Small intestine (tissue), 7 donors: ENCODE results near the gene COL6A3. TPM values are rescaled to one million over a fixed set of nuclear protein-coding genes. Genes with fewer than 3 reads are reported as not detected.

ENCODE experiments used
- DNase-seq, 2 donors: peaks; one replicate each; pipeline versions ENCODE4 v3.0.0 to v3.0.0-alpha.2; 2013
- FAIRE-seq: peaks from 2 replicates; lab custom pipeline; 2012; peaks lifted over from hg19 to GRCh38; lab: Jason Lieb, UNC
- H3K27ac ChIP-seq, 3 donors: one replicate each; pipeline ENCODE4 v1.5.1; 2013; ENCODE audit warnings: low read length in 2 of 3, mild to moderate bottlenecking in 2 of 3, control low read depth in 1 of 3, inconsistent platforms in 1 of 3, low read depth in 1 of 3, moderate library complexity in 1 of 3
- H3K27me3 ChIP-seq, 3 donors: one replicate each; pipeline ENCODE4 v1.6.1; 2013; ENCODE audit warnings: low read length in 3 of 3, inconsistent platforms in 1 of 3; ENCODE audit not compliant: control insufficient read depth in 3 of 3, insufficient read depth in 3 of 3
- H3K36me3 ChIP-seq, 3 donors: one replicate each; pipeline ENCODE4 v1.6.1; 2013; ENCODE audit warnings: low read length in 3 of 3, inconsistent platforms in 1 of 3, low read depth in 1 of 3, mild to moderate bottlenecking in 1 of 3, moderate library complexity in 1 of 3; ENCODE audit not compliant: control insufficient read depth in 3 of 3, insufficient read depth in 2 of 3
- H3K4me1 ChIP-seq, 3 donors: one replicate each; pipeline ENCODE4 v1.6.1; 2013; ENCODE audit warnings: low read length in 2 of 3, inconsistent platforms in 1 of 3, low read depth in 1 of 3, mild to moderate bottlenecking in 1 of 3, moderate library complexity in 1 of 3; ENCODE audit not compliant: control insufficient read depth in 3 of 3, insufficient read depth in 2 of 3
- H3K4me3 ChIP-seq, 3 donors: one replicate each; pipeline ENCODE4 v1.5.1; 2013; ENCODE audit warnings: low read length in 3 of 3, control low read depth in 1 of 3, inconsistent platforms in 1 of 3, low read depth in 1 of 3, mild to moderate bottlenecking in 1 of 3, moderate library complexity in 1 of 3
- H3K9me3 ChIP-seq, 2 donors: one replicate each; pipeline ENCODE4 v1.6.1; 2013; ENCODE audit warnings: low read depth in 1 of 2, low read length in 1 of 2; ENCODE audit not compliant: control insufficient read depth in 2 of 2, insufficient read depth in 1 of 2
- whole genome bisulfite sequencing, 3 donors: extraction: QIAGEN DNeasy Blood & Tissue Kit; methylation state at CpG; one replicate each; pipeline ENCODE4 v1.1.7; 2013; 5-methylcytosine and 5-hydroxymethylcytosine counted together
- polyA plus RNA-seq, 4 donors: library from polyadenylated mRNA; stranded (reverse) in 3 of 4; unstranded in 1 of 4; fragments of 200-250 nt in 3 of 4; fragments of 120-200 nt in 1 of 4; gene quantifications; one replicate each; pipeline versions ENCODE4 v1.2.1 to v1.2.3, GENCODE V29; 2013
- donor health status: healthy with polysubstance abuse.
- donor health status: control.
- donor health status: control.
- donor health status: Bipolar disorder and iron deficiency.
- donor health status: healthy.

The COL6A3 gene
- polyA plus RNA-seq, 4 donors: 0.89 to 92.4 (median 26.7) TPM

GRCh38 chr2:237343993-237344392 lies 70.0 kb downstream of the COL6A3 start:
- WGBS, 3 donors: 81 to 84% (median 81%) methylated on average over 9 of the region's 9 CpGs
- H3K36me3 ChIP-seq: peaks cover 0 to 28% (median 0%) of the 10 kb centered on the region in 3 donors
- FAIRE-seq: no peak

GRCh38 chr2:237341872-237342271 lies 72.1 kb downstream of the COL6A3 start:
- Histone ChIP-seq H3K27ac (no peak overlapping the region), H3K4me1 (no peaks in the 10 kb centered on the region), H3K27me3 (no peaks in the 10 kb centered on the region), H3K9me3 (no peaks in the 10 kb centered on the region), H3K36me3 (peaks cover 0 to 24% (median 0%) of the 10 kb centered on the region in 3 donors), H3K4me3 (no peak overlapping the region)
- WGBS, 3 donors: 39 to 69% (median 66%) methylated on average over 4 of the region's 4 CpGs
- DNase-seq (peak in 1 of 2 donors; percentile 44), FAIRE-seq (no peak)

More at GRCh38 chr2:237343993-237344392, 70.0 kb downstream of the COL6A3 start:
- Histone ChIP-seq H3K27me3 (no peaks in the 10 kb centered on the region), H3K4me1 (no peaks in the 10 kb centered on the region), H3K27ac (no peak overlapping the region), H3K4me3 (no peak overlapping the region), H3K9me3 (no peaks in the 10 kb centered on the region)
- no peak for DNase-seq

- peaks cover 0 to 24% (median 0%) of the 10 kb centered on the region in 3 donors for H3K36me3 ChIP-seq
- H3K27ac ChIP-seq: no peak overlapping the region
- H3K4me1 ChIP-seq: no peaks in the 10 kb centered on the region
- 81 to 87% (median 82%) methylated on average over 7 of the region's 7 CpGs for WGBS, 3 donors
- no peak overlapping the region for H3K4me3 ChIP-seq
- no peaks in the 10 kb centered on the region for H3K27me3 ChIP-seq
- H3K9me3 ChIP-seq: no peaks in the 10 kb centered on the region
- no peak for FAIRE-seq
- no peak for DNase-seq
These were observed 76.4 kb downstream of the COL6A3 start for GRCh38 chr2:237337586-237337985.

- Histone ChIP-seq H3K27ac (no peak overlapping the region), H3K36me3 (peaks cover 0 to 24% (median 0%) of the 10 kb centered on the region in 3 donors), H3K4me3 (no peak overlapping the region), H3K27me3 (no peaks in the 10 kb centered on the region), H3K9me3 (no peaks in the 10 kb centered on the region), H3K4me1 (no peaks in the 10 kb centered on the region)
- 91 to 93% (median 91%) methylated on average over 16 of the region's 16 CpGs for WGBS, 3 donors
- FAIRE-seq (no peak), DNase-seq (no peak)
These were observed 77.8 kb downstream of the COL6A3 start for GRCh38 chr2:237336131-237336530.

GRCh38 chr2:237333748-237334147 lies 80.2 kb downstream of the COL6A3 start:
- Histone ChIP-seq H3K27me3 (no peaks in the 10 kb centered on the region), H3K9me3 (no peaks in the 10 kb centered on the region), H3K27ac (peak overlapping the region in 1 of 3 donors; percentile 30), H3K36me3 (peaks cover 0 to 14% (median 0%) of the 10 kb centered on the region in 3 donors), H3K4me1 (no peaks in the 10 kb centered on the region), H3K4me3 (no peak overlapping the region)
- DNase-seq (no peak), FAIRE-seq (no peak)
- 82 to 100% (median 95%) methylated on average over 1 of the region's 1 CpG for WGBS, 3 donors

GRCh38 chr2:237330541-237330940 lies 83.4 kb downstream of the COL6A3 start:
- Histone ChIP-seq H3K27ac (no peak overlapping the region), H3K4me3 (no peak overlapping the region), H3K36me3 (peaks cover 0 to 7% (median 0%) of the 10 kb centered on the region in 3 donors), H3K4me1 (peaks cover 0 to 12% (median 0%) of the 10 kb centered on the region in 3 donors), H3K27me3 (no peaks in the 10 kb centered on the region), H3K9me3 (no peaks in the 10 kb centered on the region)
- no peak for DNase-seq
- FAIRE-seq: no peak
- WGBS, 3 donors: 63 to 74% (median 66%) methylated on average over 4 of the region's 4 CpGs

GRCh38 chr2:237327175-237327950 lies 86.6 kb downstream of the COL6A3 start:
- FAIRE-seq: no peak
- H3K27ac ChIP-seq: peak overlapping the region in 2 of 3 donors; percentile 73 to 88
- WGBS, 3 donors: 69 to 88% (median 80%) methylated on average over 14 of the region's 14 CpGs
- H3K27me3 ChIP-seq: no peaks in the 10 kb centered on the region
- no peaks in the 10 kb centered on the region for H3K9me3 ChIP-seq
- peaks cover 0 to 17% (median 0%) of the 10 kb centered on the region in 3 donors for H3K4me1 ChIP-seq
- peaks cover 0 to 12% (median 0%) of the 10 kb centered on the region in 3 donors for H3K36me3 ChIP-seq
- DNase-seq: no peak
- no peak overlapping the region for H3K4me3 ChIP-seq

- H3K9me3 ChIP-seq: no peaks in the 10 kb centered on the region
- H3K36me3 ChIP-seq: peaks cover 0 to 20% (median 0%) of the 10 kb centered on the region in 3 donors
- no peaks in the 10 kb centered on the region for H3K27me3 ChIP-seq
- H3K4me3 ChIP-seq: no peak overlapping the region
- peak overlapping the region in 2 of 3 donors; percentile 78 to 88 for H3K27ac ChIP-seq
- WGBS, 3 donors: 55 to 65% (median 61%) methylated on average over 12 of the region's 12 CpGs
- DNase-seq: peak in 1 of 2 donors; percentile 41
- H3K4me1 ChIP-seq: peaks cover 0 to 17% (median 0%) of the 10 kb centered on the region in 3 donors
- no peak for FAIRE-seq
These were observed 87.4 kb downstream of the COL6A3 start for GRCh38 chr2:237326266-237327171.
